Liver (tissue), 9 donors: ENCODE measurements around the gene ATCAY. TPM values are rescaled to one million over a fixed set of nuclear protein-coding genes. Genes with fewer than 3 reads are reported as not detected.

Experiments used
- DNase-seq: peaks from one replicate; pipeline ENCODE4 v3.0.0-alpha.2; 2017; ENCODE audit warnings: low spot score
- H3K27ac ChIP-seq, 2 donors: one replicate each; pipeline ENCODE4 v1.7.0; 2013; ENCODE audit warnings: inconsistent platforms in 2 of 2, low read length in 2 of 2, control low read depth in 1 of 2, low read depth in 1 of 2, mild to moderate bottlenecking in 1 of 2
- H3K27me3 ChIP-seq, 4 donors: one replicate each; pipeline versions ENCODE4 v1.6.1 to v1.7.0; 2013; ENCODE audit warnings: low read length in 3 of 4, inconsistent platforms in 1 of 4, mild to moderate bottlenecking in 1 of 4, moderate library complexity in 1 of 4; ENCODE audit not compliant: control insufficient read depth in 4 of 4, insufficient read depth in 4 of 4
- H3K36me3 ChIP-seq, 4 donors: one replicate each; pipeline versions ENCODE4 v1.6.1 to v1.7.0; 2013; ENCODE audit warnings: low read length in 3 of 4, mild to moderate bottlenecking in 3 of 4, low read depth in 1 of 4, moderate library complexity in 1 of 4; ENCODE audit not compliant: control insufficient read depth in 4 of 4, insufficient read depth in 3 of 4
- H3K4me1 ChIP-seq, 4 donors: one replicate each; pipeline versions ENCODE4 v1.6.1 to v1.7.0; 2013; ENCODE audit warnings: low read length in 3 of 4, mild to moderate bottlenecking in 3 of 4, moderate library complexity in 1 of 4; ENCODE audit not compliant: control insufficient read depth in 4 of 4, insufficient read depth in 4 of 4
- H3K4me3 ChIP-seq, 3 donors: one replicate each; pipeline versions ENCODE4 v1.6.1 to v1.7.0; 2013; ENCODE audit warnings: low read length in 3 of 3, control low read depth in 1 of 3, low read depth in 1 of 3, mild to moderate bottlenecking in 1 of 3
- H3K9ac ChIP-seq, 2 donors: one replicate each; pipeline ENCODE4 v1.7.0; 2013; ENCODE audit warnings: low read length in 2 of 2, mild to moderate bottlenecking in 2 of 2, moderate library complexity in 2 of 2, control low read depth in 1 of 2, low read depth in 1 of 2
- H3K9me3 ChIP-seq, 4 donors: one replicate each; pipeline versions ENCODE4 v1.6.1 to v1.7.0; 2013; ENCODE audit warnings: low read length in 3 of 4; ENCODE audit not compliant: control insufficient read depth in 4 of 4
- EGR1 ChIP-seq, 2 donors: IDR thresholded peaks; 2 replicates each; pipeline ENCODE4 v1.6.1; 2016 to 2018; ENCODE audit warnings: antibody characterized with exemption in 2 of 2, low read depth in 2 of 2
- FOXA2 ChIP-seq: IDR thresholded peaks from 2 replicates; pipeline ENCODE4 v1.6.1; 2016; ENCODE audit warnings: antibody characterized with exemption
- GABPA ChIP-seq, 2 donors: IDR thresholded peaks in 1 of 2; conservative IDR thresholded peaks in 1 of 2; 2 replicates each; pipeline ENCODE4 v1.6.1; 2016; ENCODE audit warnings: antibody characterized with exemption in 2 of 2, mild to moderate bottlenecking in 1 of 2, moderate library complexity in 1 of 2
- JUND ChIP-seq, 2 donors: IDR thresholded peaks; 2 replicates each; pipeline ENCODE4 v1.6.1; 2016; ENCODE audit warnings: antibody characterized with exemption in 2 of 2
- RAD21 ChIP-seq, 2 donors: IDR thresholded peaks; 2 replicates each; pipeline ENCODE4 v1.6.1; 2016; ENCODE audit warnings: antibody characterized with exemption in 2 of 2, mild to moderate bottlenecking in 2 of 2
- SP1 ChIP-seq: IDR thresholded peaks from 2 replicates; pipeline ENCODE4 v1.6.1; 2018; ENCODE audit warnings: antibody characterized with exemption, mild to moderate bottlenecking
- TAF1 ChIP-seq: conservative IDR thresholded peaks from 2 replicates; pipeline ENCODE4 v1.6.1; 2016; ENCODE audit warnings: antibody characterized with exemption, mild to moderate bottlenecking
- WGBS: extraction: QIAGEN DNeasy Blood & Tissue Kit; methylation state at CpG from one replicate; pipeline ENCODE4 v1.1.7; 2013; 5-methylcytosine and 5-hydroxymethylcytosine counted together
- polyA plus RNA-seq, 2 donors: library from polyadenylated mRNA; stranded (reverse) in 1 of 2; unstranded in 1 of 2; fragments of 200-250 nt in 1 of 2; fragments of >200 nt in 1 of 2; fragmentation: Nextera tagmentation in 1 of 2; extraction: Ambion mirVana in 1 of 2; gene quantifications; one replicate each; pipeline versions ENCODE4 v1.2.1 to v1.2.3, GENCODE V29; 2013 to 2015
- total RNA-seq, 2 donors: library from RNA; depleted of rRNA; stranded (reverse); fragments of >200 nt; gene quantifications; one replicate each; pipeline ENCODE4 v1.2.3, GENCODE V29; 2014
- TF ChIP-seq, protein P1 (sequence below): fragments of 150-350 bp; IDR thresholded peaks from 2 replicates; pipeline ENCODE4 v1.5.1; 2017; ENCODE audit warnings: improper control_type of control experiment, low read depth, low read length; ENCODE audit not compliant: missing input control
- TF ChIP-seq, protein P2 (sequence below): IDR thresholded peaks from 2 replicates; pipeline ENCODE4 v1.6.1; 2016; ENCODE audit warnings: antibody characterized with exemption
- TF ChIP-seq, protein P3 (sequence below): IDR thresholded peaks from 2 replicates; pipeline ENCODE4 v1.6.1; 2016; ENCODE audit warnings: antibody characterized with exemption
- TF ChIP-seq, protein P4 (sequence below): IDR thresholded peaks from 2 replicates; pipeline ENCODE4 v1.6.1; 2016; ENCODE audit warnings: antibody characterized with exemption, mild to moderate bottlenecking
- donor health status: healthy.
- donor health status: healthy.
- donor health status: healthy.
- donor health status: healthy.
- donor health status: healthy.

The ATCAY gene
- total and polyA plus RNA-seq, 4 donors = not detected

DNA sequence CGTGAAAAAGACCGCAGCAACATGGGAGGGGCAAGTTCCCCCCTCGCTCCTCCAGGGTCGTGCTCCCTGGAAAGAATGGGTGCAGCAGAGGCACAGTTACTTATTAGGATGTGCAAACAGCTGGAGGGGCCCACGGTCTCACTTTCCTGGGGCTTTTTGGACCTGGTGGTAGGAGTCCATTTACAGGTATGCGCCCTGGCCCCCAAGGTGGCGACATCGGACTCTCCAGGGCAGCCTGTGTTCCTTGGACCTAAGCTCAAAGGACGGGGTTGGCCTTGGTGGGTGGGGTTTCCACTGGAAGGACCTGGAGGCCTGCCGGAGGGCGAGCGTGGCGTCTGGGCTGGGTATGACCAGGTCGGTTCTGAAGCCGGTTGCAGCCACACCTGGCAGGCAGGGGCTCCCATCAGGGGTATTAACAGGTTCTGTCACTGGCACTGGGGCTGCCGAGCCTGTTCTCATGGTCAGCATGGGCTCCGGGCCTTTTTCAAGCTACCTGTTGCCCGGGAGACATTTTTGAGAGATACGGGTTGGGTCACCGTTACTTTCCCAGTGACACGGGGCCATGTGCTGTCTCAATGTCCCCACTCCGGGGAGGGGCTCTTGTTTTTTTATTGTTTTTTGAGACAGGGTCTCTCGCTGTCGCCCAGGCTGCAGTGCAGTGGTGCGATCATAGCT, 17.5 kb upstream of the ATCAY start:
- Histone ChIP-seq H3K36me3 (no peaks in the 10 kb centered on the region), H3K9ac (no peak overlapping the region), H3K9me3 (no peaks in the 10 kb centered on the region), H3K27ac (no peak overlapping the region), H3K27me3 (peaks cover 0 to 5% (median 2%) of the 10 kb centered on the region in 4 donors), H3K4me1 (no peaks in the 10 kb centered on the region), H3K4me3 (no peak overlapping the region)
- TF ChIP-seq FOXA2 (no peak), TAF1 (no peak), SP1 (no peak)
- TF ChIP-seq, protein P1, sequence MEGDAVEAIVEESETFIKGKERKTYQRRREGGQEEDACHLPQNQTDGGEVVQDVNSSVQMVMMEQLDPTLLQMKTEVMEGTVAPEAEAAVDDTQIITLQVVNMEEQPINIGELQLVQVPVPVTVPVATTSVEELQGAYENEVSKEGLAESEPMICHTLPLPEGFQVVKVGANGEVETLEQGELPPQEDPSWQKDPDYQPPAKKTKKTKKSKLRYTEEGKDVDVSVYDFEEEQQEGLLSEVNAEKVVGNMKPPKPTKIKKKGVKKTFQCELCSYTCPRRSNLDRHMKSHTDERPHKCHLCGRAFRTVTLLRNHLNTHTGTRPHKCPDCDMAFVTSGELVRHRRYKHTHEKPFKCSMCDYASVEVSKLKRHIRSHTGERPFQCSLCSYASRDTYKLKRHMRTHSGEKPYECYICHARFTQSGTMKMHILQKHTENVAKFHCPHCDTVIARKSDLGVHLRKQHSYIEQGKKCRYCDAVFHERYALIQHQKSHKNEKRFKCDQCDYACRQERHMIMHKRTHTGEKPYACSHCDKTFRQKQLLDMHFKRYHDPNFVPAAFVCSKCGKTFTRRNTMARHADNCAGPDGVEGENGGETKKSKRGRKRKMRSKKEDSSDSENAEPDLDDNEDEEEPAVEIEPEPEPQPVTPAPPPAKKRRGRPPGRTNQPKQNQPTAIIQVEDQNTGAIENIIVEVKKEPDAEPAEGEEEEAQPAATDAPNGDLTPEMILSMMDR = no peak
- WGBS = 81% methylated on average over 25 of the region's 25 CpGs
- DNase-seq = no peak

DNA sequence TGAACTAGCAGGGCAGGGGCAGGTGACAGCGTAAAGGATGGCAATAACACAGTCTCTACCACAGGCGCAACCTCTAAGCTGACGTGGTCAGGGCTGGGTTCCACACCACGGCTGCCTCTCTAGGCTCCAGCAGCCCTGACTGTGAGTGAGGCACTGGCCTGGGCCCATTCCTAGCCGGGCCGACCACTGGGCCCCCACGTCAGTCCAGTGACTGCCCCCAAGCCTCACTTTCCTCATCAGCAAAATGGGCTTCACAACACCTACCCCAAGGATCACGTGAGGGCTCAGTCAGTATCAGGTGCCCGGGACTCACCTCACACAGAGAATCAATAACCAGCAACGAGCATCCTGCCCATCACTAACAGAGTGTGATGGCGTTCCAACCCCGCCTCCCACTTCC, 16.8 kb upstream of the ATCAY start:
- Histone ChIP-seq H3K4me1 (peaks cover 0 to 1% (median 0%) of the 10 kb centered on the region in 4 donors), H3K27me3 (peaks cover 0 to 8% (median 4%) of the 10 kb centered on the region in 4 donors), H3K27ac (no peak overlapping the region), H3K9ac (no peak overlapping the region), H3K4me3 (no peak overlapping the region), H3K9me3 (no peaks in the 10 kb centered on the region), H3K36me3 (no peaks in the 10 kb centered on the region)
- TF ChIP-seq GABPA (IDR thresholded peaks at IDR 0.05 in 1 of 2, conservative IDR thresholded peaks at IDR 0.05 in 1 of 2) (no peak), RAD21 (IDR thresholded peaks at IDR 0.05) (no peak), EGR1 (IDR thresholded peaks at IDR 0.05; ENCODE audit: low read depth in 2 of 2) (no peak), JUND (IDR thresholded peaks at IDR 0.05) (no peak)
- TF ChIP-seq, protein P2, sequence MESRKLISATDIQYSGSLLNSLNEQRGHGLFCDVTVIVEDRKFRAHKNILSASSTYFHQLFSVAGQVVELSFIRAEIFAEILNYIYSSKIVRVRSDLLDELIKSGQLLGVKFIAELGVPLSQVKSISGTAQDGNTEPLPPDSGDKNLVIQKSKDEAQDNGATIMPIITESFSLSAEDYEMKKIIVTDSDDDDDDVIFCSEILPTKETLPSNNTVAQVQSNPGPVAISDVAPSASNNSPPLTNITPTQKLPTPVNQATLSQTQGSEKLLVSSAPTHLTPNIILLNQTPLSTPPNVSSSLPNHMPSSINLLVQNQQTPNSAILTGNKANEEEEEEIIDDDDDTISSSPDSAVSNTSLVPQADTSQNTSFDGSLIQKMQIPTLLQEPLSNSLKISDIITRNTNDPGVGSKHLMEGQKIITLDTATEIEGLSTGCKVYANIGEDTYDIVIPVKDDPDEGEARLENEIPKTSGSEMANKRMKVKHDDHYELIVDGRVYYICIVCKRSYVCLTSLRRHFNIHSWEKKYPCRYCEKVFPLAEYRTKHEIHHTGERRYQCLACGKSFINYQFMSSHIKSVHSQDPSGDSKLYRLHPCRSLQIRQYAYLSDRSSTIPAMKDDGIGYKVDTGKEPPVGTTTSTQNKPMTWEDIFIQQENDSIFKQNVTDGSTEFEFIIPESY = no peak
- TF ChIP-seq, protein P3, sequence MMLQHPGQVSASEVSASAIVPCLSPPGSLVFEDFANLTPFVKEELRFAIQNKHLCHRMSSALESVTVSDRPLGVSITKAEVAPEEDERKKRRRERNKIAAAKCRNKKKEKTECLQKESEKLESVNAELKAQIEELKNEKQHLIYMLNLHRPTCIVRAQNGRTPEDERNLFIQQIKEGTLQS = no peak
- TF ChIP-seq, protein P4, sequence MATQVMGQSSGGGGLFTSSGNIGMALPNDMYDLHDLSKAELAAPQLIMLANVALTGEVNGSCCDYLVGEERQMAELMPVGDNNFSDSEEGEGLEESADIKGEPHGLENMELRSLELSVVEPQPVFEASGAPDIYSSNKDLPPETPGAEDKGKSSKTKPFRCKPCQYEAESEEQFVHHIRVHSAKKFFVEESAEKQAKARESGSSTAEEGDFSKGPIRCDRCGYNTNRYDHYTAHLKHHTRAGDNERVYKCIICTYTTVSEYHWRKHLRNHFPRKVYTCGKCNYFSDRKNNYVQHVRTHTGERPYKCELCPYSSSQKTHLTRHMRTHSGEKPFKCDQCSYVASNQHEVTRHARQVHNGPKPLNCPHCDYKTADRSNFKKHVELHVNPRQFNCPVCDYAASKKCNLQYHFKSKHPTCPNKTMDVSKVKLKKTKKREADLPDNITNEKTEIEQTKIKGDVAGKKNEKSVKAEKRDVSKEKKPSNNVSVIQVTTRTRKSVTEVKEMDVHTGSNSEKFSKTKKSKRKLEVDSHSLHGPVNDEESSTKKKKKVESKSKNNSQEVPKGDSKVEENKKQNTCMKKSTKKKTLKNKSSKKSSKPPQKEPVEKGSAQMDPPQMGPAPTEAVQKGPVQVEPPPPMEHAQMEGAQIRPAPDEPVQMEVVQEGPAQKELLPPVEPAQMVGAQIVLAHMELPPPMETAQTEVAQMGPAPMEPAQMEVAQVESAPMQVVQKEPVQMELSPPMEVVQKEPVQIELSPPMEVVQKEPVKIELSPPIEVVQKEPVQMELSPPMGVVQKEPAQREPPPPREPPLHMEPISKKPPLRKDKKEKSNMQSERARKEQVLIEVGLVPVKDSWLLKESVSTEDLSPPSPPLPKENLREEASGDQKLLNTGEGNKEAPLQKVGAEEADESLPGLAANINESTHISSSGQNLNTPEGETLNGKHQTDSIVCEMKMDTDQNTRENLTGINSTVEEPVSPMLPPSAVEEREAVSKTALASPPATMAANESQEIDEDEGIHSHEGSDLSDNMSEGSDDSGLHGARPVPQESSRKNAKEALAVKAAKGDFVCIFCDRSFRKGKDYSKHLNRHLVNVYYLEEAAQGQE = no peak
- DNase-seq = no peak
- WGBS = 68% methylated on average over 12 of the region's 12 CpGs
